HUDEP-2 (cell line): ENCODE results near the gene PHF21B.
"Not testable (repeated sequence)": the region's sequence is repeated elsewhere in the genome, so short reads cannot be mapped to it uniquely, and the experiment has no call there.

Source experiments
- DNase-seq, 76 experiments: peaks; one replicate each; lab custom pipeline; 2025; ENCODE audit not compliant: unreplicated experiment in 76 of 76; lab: John Stamatoyannopoulos, UW

The PHF21B gene

DNA sequence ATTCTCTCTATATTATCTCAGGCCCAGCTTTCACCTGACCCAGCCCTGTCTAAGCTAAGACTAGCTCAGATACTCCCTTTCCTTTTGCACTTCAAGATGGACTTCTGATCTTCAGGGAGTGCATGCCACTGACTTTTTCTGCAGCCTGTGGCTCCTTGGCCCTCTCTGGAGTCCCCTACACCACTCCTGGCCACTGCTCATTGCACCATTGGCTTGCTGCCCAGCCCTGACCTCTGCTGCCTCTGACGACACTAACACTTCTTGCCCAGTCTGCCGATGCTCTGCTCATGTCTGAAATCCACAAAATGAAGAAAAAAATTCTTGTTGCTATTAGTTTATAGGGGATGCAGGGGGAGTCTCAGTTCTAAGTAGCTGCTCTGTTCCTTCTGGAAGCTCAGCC, 106.6 kb downstream of the PHF21B start:
- not testable (repeated sequence) for DNase-seq

GRCh38 chr22:44901301-44901700, 108.5 kb downstream of the PHF21B start:
- DNase-seq, result no peak

- no peak for DNase-seq
Observed at GRCh38 chr22:44898236-44898635, 111.6 kb downstream of the PHF21B start.

- no peak for DNase-seq
Observed at GRCh38 chr22:44895296-44896055, 114.3 kb downstream of the PHF21B start.

DNA sequence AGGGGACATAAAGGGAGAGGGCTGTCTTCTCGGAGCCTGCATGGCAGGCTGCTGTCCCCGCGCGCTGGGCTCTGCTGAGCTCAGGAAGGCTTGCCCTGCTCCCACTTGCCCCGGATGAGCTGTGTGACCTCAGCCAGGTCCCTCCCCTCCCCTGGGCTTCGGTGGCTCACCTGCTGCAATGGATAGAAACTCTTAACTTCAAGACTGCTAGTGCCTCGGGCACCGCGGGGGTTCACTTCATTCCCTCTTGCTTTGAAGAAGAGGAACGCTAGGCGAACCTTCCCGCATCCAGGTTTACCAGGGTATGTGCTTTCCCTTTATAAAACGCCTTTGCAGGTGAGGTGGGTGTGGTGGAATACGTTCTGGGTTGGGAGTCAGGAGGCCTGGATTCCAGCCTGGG, 115.0 kb downstream of the PHF21B start:
- no peak for DNase-seq

DNA sequence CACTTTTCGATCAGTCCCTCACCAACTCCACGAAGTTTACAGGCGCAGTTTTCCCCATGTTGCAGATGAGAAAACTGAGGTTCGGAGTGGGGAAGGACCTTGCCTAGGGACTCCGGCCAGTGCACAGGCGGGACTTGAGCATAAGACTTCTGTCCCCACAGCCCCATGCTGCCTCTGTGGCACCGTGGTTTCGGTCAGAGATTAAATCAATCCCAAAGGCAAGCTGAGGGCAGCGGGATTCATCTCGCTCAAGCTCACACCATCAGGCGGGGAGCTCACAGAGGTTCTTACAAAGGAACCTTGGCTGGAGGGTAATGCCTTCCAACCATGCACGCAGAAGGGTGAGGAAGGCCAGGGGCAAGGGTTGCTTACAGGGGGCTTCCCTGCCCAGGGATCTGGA, 115.5 kb downstream of the PHF21B start:
- DNase-seq, result no peak

DNA sequence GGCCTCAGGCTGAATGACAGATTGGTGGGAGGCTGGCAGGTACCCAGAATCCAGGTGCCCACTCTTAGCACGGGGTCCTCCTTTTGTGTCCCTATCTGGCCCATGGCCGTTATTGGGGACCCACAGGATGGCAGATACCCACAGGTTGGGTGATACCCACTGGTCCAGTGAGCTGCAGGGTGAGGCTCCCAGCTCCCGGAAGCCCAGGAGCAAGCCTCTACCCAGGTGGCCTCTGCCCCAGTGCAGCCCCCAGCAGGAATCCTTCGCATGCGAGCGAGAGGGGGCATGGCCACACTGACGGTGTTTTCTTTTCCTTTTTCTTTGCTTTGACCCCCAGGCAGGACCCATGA, 116.1 kb downstream of the PHF21B start:
- no peak for DNase-seq

GRCh38 chr22:44892803-44893730, 116.7 kb downstream of the PHF21B start:
- no peak for DNase-seq

GRCh38 chr22:44892243-44892642, 117.6 kb downstream of the PHF21B start:
- no peak for DNase-seq

DNA sequence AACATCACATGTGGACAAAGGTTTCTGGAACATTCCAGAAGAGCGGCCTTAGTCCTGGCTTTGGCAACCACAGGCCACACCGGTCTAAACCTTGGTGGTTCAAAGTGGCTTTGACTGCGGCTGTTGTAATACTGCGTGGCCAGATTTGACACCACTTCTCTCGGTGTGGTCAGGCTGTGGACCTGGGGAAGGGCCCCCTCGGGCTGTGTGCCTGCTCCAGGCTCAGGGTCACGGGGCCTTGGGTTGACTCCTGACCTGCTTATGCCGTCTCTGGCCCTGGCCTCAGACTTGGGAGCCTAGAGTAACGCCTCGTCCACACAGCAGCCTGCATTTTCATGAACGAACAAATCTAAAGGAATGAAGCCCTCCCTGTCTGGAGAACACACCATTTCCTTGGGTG, 118.0 kb downstream of the PHF21B start:
- no peak for DNase-seq

DNA sequence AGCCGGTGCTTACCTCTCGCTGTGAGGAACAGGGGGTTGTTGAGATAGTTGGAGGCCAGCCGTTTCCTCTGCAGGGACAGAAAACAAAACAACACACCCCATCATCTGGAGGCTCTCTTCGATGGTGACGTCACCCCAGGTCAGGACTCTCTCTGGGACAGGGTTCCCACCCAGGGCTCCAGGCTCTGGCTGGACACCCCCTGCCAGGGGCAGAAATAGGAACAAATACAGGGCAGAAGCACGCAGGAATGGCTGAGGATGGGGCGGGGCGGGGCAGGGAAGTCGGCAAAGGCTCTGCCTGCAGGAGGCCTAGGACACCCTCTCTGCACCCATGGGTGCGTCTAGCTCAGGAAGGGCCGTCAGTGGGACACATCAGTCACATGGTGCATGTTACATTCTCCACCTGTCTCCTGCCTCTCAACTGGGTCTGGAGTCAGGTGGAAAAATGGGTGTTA, 118.5 kb downstream of the PHF21B start:
- no peak for DNase-seq

GRCh38 chr22:44890416-44891292, 119.2 kb downstream of the PHF21B start:
- no peak for DNase-seq

DNA sequence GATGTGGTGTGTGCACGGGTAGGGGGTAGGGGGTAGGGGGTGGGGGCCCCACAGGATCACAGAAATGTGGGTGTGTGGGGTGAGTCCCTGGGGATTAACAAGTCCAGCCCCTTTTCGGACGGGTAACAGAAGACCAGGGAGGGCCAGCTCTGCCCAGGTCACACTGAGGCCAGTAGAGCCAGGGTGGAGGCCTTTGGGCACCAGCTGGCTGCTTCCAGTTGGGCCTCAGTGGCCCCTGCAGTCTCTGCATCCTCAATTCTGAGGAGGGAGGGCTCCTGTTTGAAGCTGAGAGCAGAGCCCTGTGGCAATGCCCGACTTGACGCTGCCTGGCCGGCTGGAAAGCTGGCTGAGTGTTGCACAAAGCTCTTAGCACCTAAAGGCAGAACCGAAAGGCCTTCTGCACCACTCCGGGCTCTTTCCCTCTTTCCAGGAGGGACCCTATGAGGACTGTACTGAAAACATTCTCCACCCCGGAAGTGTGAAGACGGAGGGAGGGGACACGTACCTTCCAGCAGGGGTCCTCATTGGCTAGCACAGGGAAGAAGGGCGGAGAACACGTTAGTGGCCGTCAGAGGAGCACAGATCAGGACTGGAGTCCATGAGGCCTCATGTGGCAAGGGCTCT, 120.4 kb downstream of the PHF21B start:
- DNase-seq, result no peak

DNA sequence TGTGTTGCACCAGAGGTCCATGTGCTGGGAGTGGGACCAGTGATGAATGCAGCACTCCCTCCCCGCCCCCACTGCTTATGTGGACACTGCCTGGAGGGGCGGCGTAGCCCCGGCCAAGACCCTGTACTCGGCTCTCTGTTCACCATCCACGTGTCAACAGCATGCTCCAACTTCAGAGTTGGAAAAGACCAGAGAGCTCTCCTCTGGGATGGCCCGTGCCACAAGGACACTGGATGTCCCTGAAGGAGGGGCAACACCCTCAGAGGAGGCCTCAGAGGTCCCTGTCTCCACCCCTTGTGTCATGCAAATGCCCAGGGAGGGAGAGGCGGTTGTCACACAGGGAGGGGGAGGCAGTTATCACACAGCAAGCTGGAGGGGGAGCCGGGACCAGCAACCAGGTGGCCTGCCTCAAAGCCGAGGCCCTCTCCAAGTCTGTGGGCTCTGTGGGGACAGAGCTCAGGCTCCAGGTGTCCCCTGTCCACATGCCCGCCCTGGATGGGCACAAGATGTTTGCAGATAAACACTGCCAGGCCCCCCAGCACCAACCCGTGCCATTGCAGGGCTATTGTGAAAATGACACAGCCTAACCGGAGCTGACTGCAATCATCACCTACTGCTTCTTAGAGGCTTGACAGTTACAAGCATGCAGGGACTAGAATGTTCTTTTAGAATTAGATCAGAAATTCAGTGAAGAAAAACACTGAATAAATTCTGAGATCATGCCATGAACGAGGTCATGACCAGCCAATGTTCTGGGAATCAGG, 121.1 kb downstream of the PHF21B start:
- DNase-seq, result no peak

DNA sequence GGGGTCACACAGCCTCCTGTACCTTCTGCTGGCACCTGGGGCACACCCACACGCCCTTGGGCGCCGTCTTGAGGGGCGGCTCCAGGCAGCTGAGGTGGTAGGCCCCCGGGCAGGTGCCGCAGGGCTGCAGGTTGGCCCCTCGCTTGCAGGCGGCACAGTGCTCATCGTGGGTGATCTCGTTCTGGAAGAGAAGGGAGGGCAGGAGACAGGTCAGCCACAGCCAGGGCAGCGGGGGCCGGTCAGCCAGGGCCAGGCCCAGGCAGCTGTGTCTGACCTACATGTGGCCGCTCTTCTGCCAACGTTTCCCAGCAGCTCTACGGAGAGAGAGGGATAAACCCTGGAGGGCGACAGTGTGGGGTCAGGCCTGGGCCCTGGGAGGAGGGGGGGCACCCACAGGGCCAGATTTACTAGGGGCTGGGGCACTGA, 121.9 kb downstream of the PHF21B start:
- DNase-seq, result no peak

- DNase-seq, result no peak
Observed at GRCh38 chr22:44885806-44886360, 123.9 kb downstream of the PHF21B start.

DNA sequence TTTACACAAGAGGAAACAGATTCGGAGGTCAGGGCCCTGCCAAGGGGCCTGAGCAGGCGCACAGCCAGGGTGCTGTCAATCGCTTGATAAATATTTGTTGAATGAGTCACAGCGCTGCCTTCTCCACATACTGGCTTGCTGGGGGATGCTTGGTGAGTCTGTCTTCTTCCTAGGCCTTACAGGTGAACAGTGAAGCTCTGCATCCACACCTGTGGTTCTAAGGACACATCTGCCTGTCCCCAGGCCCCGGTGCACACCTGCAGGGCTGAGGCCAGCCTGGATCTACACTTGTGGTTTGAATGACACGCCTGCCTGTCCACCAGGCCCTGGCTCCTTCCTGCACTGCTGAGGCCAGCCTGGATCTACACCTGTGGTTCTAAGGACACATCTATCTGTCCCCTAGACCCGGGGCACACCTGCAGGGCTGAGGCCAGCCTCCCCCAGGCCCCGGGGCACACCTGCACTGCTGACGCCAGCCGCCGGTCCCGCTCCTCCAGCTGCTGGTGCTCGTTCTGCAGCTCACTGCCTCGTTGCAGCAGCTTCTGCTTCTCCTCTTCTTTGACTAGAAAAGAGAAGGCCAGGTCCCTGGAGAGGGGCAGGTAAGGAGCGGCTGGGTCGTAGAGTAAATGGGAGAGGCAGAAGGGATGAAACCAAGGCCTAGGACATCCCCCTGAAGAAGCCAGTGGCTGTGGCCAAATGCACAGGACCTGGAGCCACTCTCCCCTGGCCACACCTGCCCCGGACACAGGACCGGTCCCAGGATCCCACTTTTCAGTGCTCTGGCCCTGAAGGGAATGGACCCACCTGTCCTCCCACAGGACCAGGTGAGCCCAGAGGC, 124.6 kb downstream of the PHF21B start:
- DNase-seq, result no peak

- DNase-seq, result no peak
Observed at GRCh38 chr22:44884562-44884961, 125.2 kb downstream of the PHF21B start.
